GM23248 (cell line): ENCODE results near the gene QSOX2. TPM values are rescaled to one million over a fixed set of nuclear protein-coding genes. Genes with fewer than 3 reads are reported as not detected.

Source experiments
- DNase-seq: peaks from one replicate; pipeline ENCODE4 v3.0.0-alpha.2; 2015
- H2AFZ ChIP-seq: fragments of 200-600 bp; sonication (generic); 2 replicates; pipeline ENCODE4 v1.6.1; 2016; ENCODE audit warnings: antibody characterized with exemption
- H3F3A ChIP-seq: fragments of 200-600 bp; sonication (generic); 2 replicates; pipeline ENCODE4 v1.6.1; 2016; ENCODE audit warnings: mild to moderate bottlenecking, antibody characterized with exemption, mixed run types; ENCODE audit not compliant: insufficient read depth
- H3K27ac ChIP-seq: fragments of 200-600 bp; sonication (generic); 2 replicates; pipeline ENCODE4 v1.5.1; 2016; ENCODE audit warnings: mild to moderate bottlenecking
- H3K27me3 ChIP-seq: fragments of 200-600 bp; sonication (generic); replicated peaks from 2 replicates; pipeline ENCODE4 v1.6.1; 2016; ENCODE audit warnings: mild to moderate bottlenecking; ENCODE audit not compliant: insufficient read depth
- H3K36me3 ChIP-seq: fragments of 200-600 bp; sonication (generic); 2 replicates; pipeline ENCODE4 v1.6.1; 2016; ENCODE audit warnings: low read depth, mild to moderate bottlenecking
- H3K4me1 ChIP-seq: fragments of 200-600 bp; sonication (generic); 2 replicates; pipeline ENCODE4 v1.6.1; 2016; ENCODE audit warnings: mild to moderate bottlenecking; ENCODE audit not compliant: insufficient read depth
- H3K4me2 ChIP-seq: fragments of 200-600 bp; sonication (generic); one replicate; pipeline ENCODE4 v1.6.1; 2016; ENCODE audit warnings: mild to moderate bottlenecking; ENCODE audit not compliant: unreplicated experiment
- H3K4me3 ChIP-seq: fragments of 200-600 bp; sonication (generic); 2 replicates; pipeline ENCODE4 v1.5.1; 2016; ENCODE audit warnings: mild to moderate bottlenecking
- H3K79me2 ChIP-seq: fragments of 200-600 bp; sonication (generic); 2 replicates; pipeline ENCODE4 v1.6.1; 2016; ENCODE audit warnings: mild to moderate bottlenecking; ENCODE audit not compliant: insufficient read depth
- H3K9ac ChIP-seq: fragments of 200-600 bp; sonication (generic); 2 replicates; pipeline ENCODE4 v1.6.1; 2016; ENCODE audit warnings: mild to moderate bottlenecking
- H3K9me2 ChIP-seq: fragments of 200-600 bp; sonication (generic); 2 replicates; pipeline ENCODE4 v1.6.1; 2016; ENCODE audit warnings: mixed run types, mild to moderate bottlenecking, moderate library complexity; ENCODE audit not compliant: insufficient read depth
- H3K9me3 ChIP-seq: fragments of 200-600 bp; sonication (generic); one replicate; pipeline ENCODE4 v1.6.1; 2017; ENCODE audit warnings: low read depth
- H4K20me1 ChIP-seq: fragments of 200-600 bp; sonication (generic); 2 replicates; pipeline ENCODE4 v1.6.0; 2016; ENCODE audit not compliant: insufficient read depth
- EZH2 ChIP-seq: fragments of 200-600 bp; sonication (generic); IDR thresholded peaks from 2 replicates; pipeline ENCODE4 v1.6.1; 2018; ENCODE audit warnings: antibody characterized with exemption, mild to moderate bottlenecking; ENCODE audit not compliant: insufficient read depth, poor library complexity, severe bottlenecking
- EZH2phosphoT487 ChIP-seq: fragments of 200-600 bp; sonication (generic); IDR thresholded peaks from 2 replicates; pipeline ENCODE4 v1.6.1; 2018; ENCODE audit warnings: antibody characterized with exemption, moderate library complexity, mild to moderate bottlenecking, low read depth; ENCODE audit not compliant: insufficient read depth
- WGBS, 2 experiments: methylation state at CpG; one replicate each; pipeline ENCODE4 v1.1.6; 2015 to 2017; ENCODE audit warnings: low lambda C conversion rate in 2 of 2, low coverage in 1 of 2; ENCODE audit errors: missing lambda C conversion rate in 2 of 2; 5-methylcytosine and 5-hydroxymethylcytosine counted together
- in situ Hi-C: fragments of 300-500 bp; cut with MboI; formaldehyde crosslinking; loops from 2 replicates; pipeline ENCODE4 v1.15.0; 2020
- polyA plus RNA-seq: library from polyadenylated mRNA; unstranded; fragments of >200 nt; fragmentation: Nextera tagmentation; extraction: Ambion mirVana; gene quantifications from 2 replicates; pipeline ENCODE4 v1.2.1, GENCODE V29; 2016
- total RNA-seq: library from RNA; depleted of rRNA; stranded (reverse); fragments of >200 nt; shearing (Covaris generic); gene quantifications from 2 replicates; pipeline ENCODE4 v1.2.3, GENCODE V29; 2014

The QSOX2 gene
- total and polyA plus RNA-seq, 2 experiments from 2014 or later, result 1.9 to 11.7 TPM

GRCh38 chr9:136175616-136176197, 69.9 kb downstream of the QSOX2 start:
- no peak for TF ChIP-seq EZH2phosphoT487
- no peak for TF ChIP-seq EZH2
- Histone ChIP-seq H3K27me3 (peaks cover 25% of the 10 kb centered on the region), H3K9me3 (no peaks in the 10 kb centered on the region), H3K9ac (no peak overlapping the region), H3K4me1 (no peaks in the 10 kb centered on the region), H4K20me1 (no peaks in the 10 kb centered on the region), H3K79me2 (no peaks in the 10 kb centered on the region), H2AFZ (no peak overlapping the region), H3F3A (no peaks in the 10 kb centered on the region), H3K4me2 (no peak overlapping the region), H3K9me2 (no peaks in the 10 kb centered on the region), H3K36me3 (no peaks in the 10 kb centered on the region), H3K27ac (no peak overlapping the region), H3K4me3 (no peak overlapping the region)
- WGBS, 2 experiments, result 13 to 18% methylated on average over 12 of the region's 12 CpGs
- no peak for DNase-seq
- in situ Hi-C loops, result no loop called here

GRCh38 chr9:136174779-136175615, 70.6 kb downstream of the QSOX2 start:
- Histone ChIP-seq H3F3A (no peaks in the 10 kb centered on the region), H3K9me3 (no peaks in the 10 kb centered on the region), H3K9me2 (no peaks in the 10 kb centered on the region), H4K20me1 (no peaks in the 10 kb centered on the region), H3K4me1 (no peaks in the 10 kb centered on the region), H3K9ac (no peak overlapping the region), H3K27me3 (peaks cover 24% of the 10 kb centered on the region), H3K4me2 (no peak overlapping the region), H3K4me3 (no peak overlapping the region), H2AFZ (no peak overlapping the region), H3K79me2 (no peaks in the 10 kb centered on the region), H3K27ac (no peak overlapping the region), H3K36me3 (no peaks in the 10 kb centered on the region)
- in situ Hi-C loops, result no loop called here
- WGBS, 2 experiments, result 48 to 51% methylated on average over 6 to 8 of the region's 8 CpGs
- DNase-seq, result no peak
- TF ChIP-seq EZH2 (no peak), EZH2phosphoT487 (no peak)

- H3K27ac ChIP-seq, result no peak overlapping the region
- H3K4me3 ChIP-seq, result no peak overlapping the region
- H2AFZ ChIP-seq, result no peak overlapping the region
- TF ChIP-seq EZH2phosphoT487 (no peak), EZH2 (no peak)
- no peaks in the 10 kb centered on the region for H3K36me3 ChIP-seq
- no peaks in the 10 kb centered on the region for H3K9me2 ChIP-seq
- no peaks in the 10 kb centered on the region for H4K20me1 ChIP-seq
- in situ Hi-C loops, result no loop called here
- H3K27me3 ChIP-seq, result peaks cover 24% of the 10 kb centered on the region
- no peaks in the 10 kb centered on the region for H3K4me1 ChIP-seq
- no peaks in the 10 kb centered on the region for H3K79me2 ChIP-seq
- H3F3A ChIP-seq, result no peaks in the 10 kb centered on the region
- WGBS, 2 experiments, result 72 to 76% methylated on average over 12 to 14 of the region's 14 CpGs
- no peak for DNase-seq
- H3K9ac ChIP-seq, result no peak overlapping the region
- no peaks in the 10 kb centered on the region for H3K9me3 ChIP-seq
- H3K4me2 ChIP-seq, result no peak overlapping the region
These were observed 71.8 kb downstream of the QSOX2 start for GRCh38 chr9:136173648-136174290.

DNA sequence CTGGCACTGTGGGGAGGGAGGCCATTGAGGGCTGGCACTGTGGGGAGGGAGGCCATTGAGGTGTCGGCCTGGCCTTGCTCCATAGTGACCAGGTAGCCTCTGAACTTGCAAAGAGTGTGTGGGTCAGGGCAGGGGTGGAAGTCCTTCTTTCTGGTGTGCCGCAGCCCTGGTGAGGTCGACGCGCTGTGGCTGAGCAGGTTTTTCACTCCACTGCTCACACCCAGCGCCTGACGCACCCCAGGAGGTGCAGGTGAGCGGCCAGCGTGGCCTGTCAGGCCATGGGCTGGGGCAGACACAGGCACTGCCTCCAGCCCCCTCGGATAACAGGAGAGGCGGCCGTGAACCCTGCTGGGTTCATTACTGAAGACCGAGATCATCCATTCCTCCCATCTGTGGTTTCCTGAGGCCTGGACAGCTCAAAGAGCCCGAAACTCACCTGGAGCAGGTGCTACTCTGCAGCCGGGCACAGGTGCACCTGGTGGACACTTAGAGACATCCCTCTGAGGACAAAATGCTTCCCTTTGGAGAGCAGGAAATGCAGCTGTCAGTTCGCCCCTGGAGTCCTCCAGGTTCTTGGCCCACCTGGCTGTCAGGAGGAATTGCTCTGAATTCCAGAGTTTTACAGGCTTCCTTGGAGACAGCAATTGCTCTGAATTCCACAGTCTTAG, 73.1 kb downstream of the QSOX2 start:
- Histone ChIP-seq H3K27me3 (peaks cover 24% of the 10 kb centered on the region), H3K36me3 (no peaks in the 10 kb centered on the region), H3K4me2 (no peak overlapping the region), H3K9ac (no peak overlapping the region), H3K4me3 (no peak overlapping the region), H3K27ac (no peak overlapping the region), H3F3A (no peaks in the 10 kb centered on the region), H3K4me1 (no peaks in the 10 kb centered on the region), H4K20me1 (no peaks in the 10 kb centered on the region), H2AFZ (no peak overlapping the region), H3K9me2 (no peaks in the 10 kb centered on the region), H3K79me2 (no peaks in the 10 kb centered on the region), H3K9me3 (no peaks in the 10 kb centered on the region)
- WGBS, 2 experiments, result 37 to 40% methylated on average over 16 of the region's 16 CpGs
- DNase-seq, result no peak
- in situ Hi-C loops, result no loop called here
- TF ChIP-seq EZH2, result no peak
- TF ChIP-seq EZH2phosphoT487, result no peak
